IgD-negative memory B cell (primary cell): ENCODE results near the gene NAPB. TPM values are rescaled to one million over a fixed set of nuclear protein-coding genes. Genes with fewer than 3 reads are reported as not detected.
A peak's percentile ranks its signal among the peaks of the same experiment; 100 is the strongest.

Experiments
- H3K27ac Mint-ChIP-seq, 3 donors: one replicate each; pipeline ENCODE4 v1.8.0; 2020 to 2022; ENCODE audit warnings: mild to moderate bottlenecking in 3 of 3, mixed read lengths in 3 of 3, moderate library complexity in 1 of 3
- H3K27me3 Mint-ChIP-seq: one replicate; pipeline ENCODE4 v1.8.0; 2021; ENCODE audit warnings: mixed read lengths
- H3K36me3 Mint-ChIP-seq: one replicate; pipeline ENCODE4 v1.8.0; 2020; ENCODE audit warnings: mild to moderate bottlenecking, mixed read lengths
- H3K4me1 Mint-ChIP-seq, 3 donors: one replicate each; pipeline ENCODE4 v1.8.0; 2020 to 2022; ENCODE audit warnings: mixed read lengths in 3 of 3, mild to moderate bottlenecking in 1 of 3
- H3K4me3 Mint-ChIP-seq, 4 donors: one replicate each; pipeline ENCODE4 v1.8.0; 2020 to 2022; ENCODE audit warnings: mild to moderate bottlenecking in 4 of 4, mixed read lengths in 4 of 4, moderate library complexity in 3 of 4
- H3K9me3 Mint-ChIP-seq, 3 donors: one replicate each; pipeline ENCODE4 v1.8.0; 2020 to 2021; ENCODE audit warnings: mixed read lengths in 3 of 3, mild to moderate bottlenecking in 1 of 3
- polyA plus RNA-seq: library from polyadenylated mRNA; unstranded; fragments of 300-500 nt; fragmentation: Illumina TruSeq; gene quantifications from one replicate; pipeline ENCODE4 v1.2.3, GENCODE V29; 2021

The NAPB gene
- polyA plus RNA-seq, 1 donor from 2014 or later: 5.8 TPM

DNA sequence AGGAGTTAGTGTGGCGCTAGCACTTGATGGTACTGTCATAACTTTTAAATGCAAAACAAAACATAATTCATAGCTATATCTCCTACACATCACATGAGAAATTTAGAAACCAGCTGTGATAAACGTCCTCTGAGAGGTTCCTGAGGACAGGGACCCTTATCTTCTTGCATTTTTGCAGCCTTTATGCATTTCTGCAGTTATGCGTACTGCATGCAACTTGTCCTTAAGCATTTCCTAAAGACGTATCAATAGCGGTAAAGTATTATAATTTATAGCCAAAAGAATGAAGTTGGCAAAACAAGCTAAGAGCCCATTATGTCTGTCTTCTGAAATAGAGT, 1.7 kb downstream of the NAPB start:
- Mint-ChIP-seq H3K27ac (peak overlapping the region in 2 of 3 donors; percentile 52 to 89), H3K4me1 (peaks cover 12 to 33% (median 24%) of the 10 kb centered on the region in 3 donors), H3K4me3 (peak overlapping the region; percentile 90 to 95 (median 95)), H3K27me3 (peaks cover 3% of the 10 kb centered on the region), H3K36me3 (no peaks in the 10 kb centered on the region), H3K9me3 (no peaks in the 10 kb centered on the region)

DNA sequence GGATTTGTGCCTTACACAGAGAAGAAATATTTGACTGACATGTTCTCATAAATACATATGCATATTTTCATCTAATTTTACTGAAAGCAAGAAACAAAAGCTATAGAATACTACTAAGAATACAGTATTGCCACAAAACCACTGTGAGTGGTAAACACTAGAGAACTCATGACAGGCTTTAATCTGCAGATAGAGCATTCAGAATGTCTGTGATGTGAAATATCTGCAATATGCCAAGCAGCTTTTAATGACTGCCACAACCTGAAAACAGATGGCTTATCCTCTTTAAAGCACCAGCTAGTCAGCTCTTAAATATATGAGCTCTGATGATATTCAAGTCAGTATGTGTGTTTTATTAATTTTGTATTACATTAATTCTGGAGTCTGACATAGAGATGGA, 3.4 kb downstream of the NAPB start:
- peak overlapping the region in 1 of 4 donors; percentile 62 for H3K4me3 Mint-ChIP-seq
- peak overlapping the region in 1 of 3 donors; percentile 66 for H3K27ac Mint-ChIP-seq
- no peaks in the 10 kb centered on the region for H3K9me3 Mint-ChIP-seq
- H3K4me1 Mint-ChIP-seq: peaks cover 14 to 37% (median 24%) of the 10 kb centered on the region in 3 donors
- no peaks in the 10 kb centered on the region for H3K27me3 Mint-ChIP-seq
- no peaks in the 10 kb centered on the region for H3K36me3 Mint-ChIP-seq

DNA sequence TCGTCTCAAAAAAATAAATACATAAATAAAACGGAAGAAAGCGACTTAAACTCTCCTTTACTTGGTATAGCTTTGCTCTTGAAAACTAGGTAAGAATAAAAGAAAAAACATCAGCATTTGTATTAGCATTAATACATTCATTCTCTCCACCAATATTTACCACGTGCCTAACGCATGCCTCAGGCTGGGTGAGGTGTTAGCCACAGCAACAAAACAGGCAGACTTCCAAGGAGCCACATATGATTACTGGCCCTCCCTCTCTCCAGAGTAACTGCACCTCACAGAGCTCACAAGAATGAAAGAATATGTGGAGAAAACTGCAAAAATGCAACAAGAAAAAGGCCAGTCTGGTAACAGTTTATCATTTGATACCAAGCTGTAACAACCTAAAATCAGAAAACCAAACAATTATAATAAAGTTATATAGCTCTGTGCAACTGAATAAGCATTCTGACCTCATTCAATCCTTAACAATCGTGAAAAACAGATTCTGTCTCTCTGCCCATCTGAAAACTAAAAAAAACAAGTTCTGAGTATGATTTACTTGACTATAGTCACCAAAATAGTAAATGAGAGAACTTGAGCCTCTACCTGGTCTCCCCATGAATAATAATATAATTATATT, 5.2 kb downstream of the NAPB start:
- no peaks in the 10 kb centered on the region for H3K36me3 Mint-ChIP-seq
- no peaks in the 10 kb centered on the region for H3K9me3 Mint-ChIP-seq
- no peak overlapping the region for H3K27ac Mint-ChIP-seq
- no peaks in the 10 kb centered on the region for H3K27me3 Mint-ChIP-seq
- peaks cover 14 to 42% (median 22%) of the 10 kb centered on the region in 3 donors for H3K4me1 Mint-ChIP-seq
- peak overlapping the region in 1 of 4 donors; percentile 52 for H3K4me3 Mint-ChIP-seq

DNA sequence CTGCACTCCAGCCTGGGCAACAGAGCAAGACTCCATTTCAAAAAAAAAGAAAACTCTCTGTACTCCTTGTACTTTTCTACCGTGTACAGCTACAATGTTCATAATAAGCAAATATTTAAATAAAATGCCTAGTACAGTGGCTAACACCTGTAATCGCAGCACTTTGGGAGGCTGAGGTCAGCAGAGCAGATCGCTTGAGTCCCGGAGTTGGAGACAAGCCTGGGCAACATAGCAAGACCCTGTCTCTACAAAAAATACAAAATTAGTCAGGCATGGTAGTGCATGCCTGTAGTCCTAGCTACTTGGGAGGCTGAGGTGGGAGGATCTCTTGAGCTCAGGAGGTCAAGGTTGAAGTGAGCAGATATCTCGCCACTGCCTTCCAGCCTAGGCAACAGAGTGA, 5.7 kb downstream of the NAPB start:
- Mint-ChIP-seq H3K4me3 (no peak overlapping the region), H3K27ac (no peak overlapping the region), H3K27me3 (no peaks in the 10 kb centered on the region), H3K9me3 (no peaks in the 10 kb centered on the region), H3K4me1 (peaks cover 14 to 43% (median 22%) of the 10 kb centered on the region in 3 donors), H3K36me3 (no peaks in the 10 kb centered on the region)

DNA sequence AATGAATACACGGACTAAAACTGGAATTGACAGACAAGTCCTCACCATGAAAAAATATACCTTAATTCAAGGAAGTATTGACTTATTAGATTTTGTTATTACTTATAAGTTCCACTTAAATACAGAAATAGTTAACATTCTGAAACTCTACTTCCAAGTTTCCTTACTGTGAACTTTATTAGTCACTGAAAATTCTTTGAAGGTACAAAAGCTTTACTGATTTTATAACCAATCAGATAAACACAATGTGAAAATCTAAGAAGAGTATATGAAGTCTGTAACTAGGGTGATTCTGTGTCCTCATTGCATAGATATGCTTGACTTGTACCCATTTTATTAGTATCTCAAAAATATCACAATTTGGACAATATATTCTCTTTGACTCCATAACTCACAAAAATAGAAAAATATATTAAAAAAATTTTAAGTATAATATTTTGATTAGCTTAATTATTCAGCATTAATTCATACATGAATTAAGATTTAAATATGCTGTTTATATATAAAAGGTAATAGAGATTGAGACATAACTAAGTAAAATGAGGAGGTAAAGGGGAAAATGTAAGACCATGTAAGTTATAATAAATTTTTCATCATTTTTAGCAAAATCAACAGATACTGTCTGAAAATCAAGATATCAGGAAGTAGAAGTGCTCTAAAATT, 6.6 kb downstream of the NAPB start:
- H3K4me1 Mint-ChIP-seq: peaks cover 9 to 38% (median 20%) of the 10 kb centered on the region in 3 donors
- no peak overlapping the region for H3K27ac Mint-ChIP-seq

DNA sequence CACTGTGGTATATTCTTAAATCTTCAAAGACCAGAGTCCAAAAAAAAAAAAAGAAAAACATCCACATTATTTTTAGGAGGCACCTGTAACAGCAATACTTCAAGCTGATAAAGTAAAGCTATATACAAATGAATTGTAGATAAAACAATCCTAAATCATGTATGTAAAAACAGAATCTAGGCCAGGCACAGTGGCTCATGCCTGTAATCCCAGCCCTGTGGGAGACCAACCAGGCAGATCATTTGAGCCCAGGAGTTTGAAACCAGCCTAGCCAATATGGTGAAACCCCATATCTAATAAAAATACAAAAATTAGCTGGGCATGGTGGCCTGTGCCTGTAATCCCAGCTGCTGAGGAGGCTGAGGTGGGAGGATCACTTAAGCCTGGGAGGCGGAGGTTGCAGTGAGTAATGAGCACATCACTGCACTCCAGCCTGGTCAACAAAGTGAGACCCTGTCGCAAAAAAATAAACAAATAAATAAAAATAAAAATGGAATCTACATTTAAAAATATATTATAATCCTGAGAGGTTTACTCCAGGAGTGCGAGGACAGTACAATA, 7.3 kb downstream of the NAPB start:
- H3K9me3 Mint-ChIP-seq: no peaks in the 10 kb centered on the region
- no peak overlapping the region for H3K27ac Mint-ChIP-seq
- H3K4me3 Mint-ChIP-seq: no peak overlapping the region
- H3K36me3 Mint-ChIP-seq: no peaks in the 10 kb centered on the region
- peaks cover 3 to 31% (median 13%) of the 10 kb centered on the region in 3 donors for H3K4me1 Mint-ChIP-seq
- H3K27me3 Mint-ChIP-seq: no peaks in the 10 kb centered on the region

More for the DNA sequence above, 6.6 kb downstream of the NAPB start:
- Mint-ChIP-seq H3K36me3 (no peaks in the 10 kb centered on the region), H3K9me3 (no peaks in the 10 kb centered on the region), H3K4me3 (no peak overlapping the region), H3K27me3 (no peaks in the 10 kb centered on the region)

DNA sequence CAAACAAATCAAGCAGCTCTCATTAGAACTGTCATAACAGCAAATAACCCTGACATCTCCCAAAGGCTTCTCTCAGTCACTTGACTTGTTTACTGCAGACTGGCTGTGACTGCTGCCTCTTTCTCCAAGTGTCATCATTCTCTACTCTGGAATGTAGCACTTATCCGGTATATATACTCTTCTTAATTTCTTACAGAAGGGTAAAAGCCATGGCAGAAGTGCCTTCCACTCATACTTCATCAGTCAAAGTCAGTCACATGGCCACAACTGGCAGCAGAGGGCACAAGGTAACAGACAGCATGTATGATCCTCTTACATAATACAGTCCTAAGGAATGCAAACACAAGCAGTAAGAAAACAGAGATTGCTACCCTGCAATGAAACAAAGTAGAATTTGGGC, 9.3 kb downstream of the NAPB start:
- peaks cover 14 to 28% (median 21%) of the 10 kb centered on the region in 3 donors for H3K4me1 Mint-ChIP-seq
- no peaks in the 10 kb centered on the region for H3K36me3 Mint-ChIP-seq
- no peak overlapping the region for H3K4me3 Mint-ChIP-seq
- no peaks in the 10 kb centered on the region for H3K27me3 Mint-ChIP-seq
- no peak overlapping the region for H3K27ac Mint-ChIP-seq
- H3K9me3 Mint-ChIP-seq: no peaks in the 10 kb centered on the region

DNA sequence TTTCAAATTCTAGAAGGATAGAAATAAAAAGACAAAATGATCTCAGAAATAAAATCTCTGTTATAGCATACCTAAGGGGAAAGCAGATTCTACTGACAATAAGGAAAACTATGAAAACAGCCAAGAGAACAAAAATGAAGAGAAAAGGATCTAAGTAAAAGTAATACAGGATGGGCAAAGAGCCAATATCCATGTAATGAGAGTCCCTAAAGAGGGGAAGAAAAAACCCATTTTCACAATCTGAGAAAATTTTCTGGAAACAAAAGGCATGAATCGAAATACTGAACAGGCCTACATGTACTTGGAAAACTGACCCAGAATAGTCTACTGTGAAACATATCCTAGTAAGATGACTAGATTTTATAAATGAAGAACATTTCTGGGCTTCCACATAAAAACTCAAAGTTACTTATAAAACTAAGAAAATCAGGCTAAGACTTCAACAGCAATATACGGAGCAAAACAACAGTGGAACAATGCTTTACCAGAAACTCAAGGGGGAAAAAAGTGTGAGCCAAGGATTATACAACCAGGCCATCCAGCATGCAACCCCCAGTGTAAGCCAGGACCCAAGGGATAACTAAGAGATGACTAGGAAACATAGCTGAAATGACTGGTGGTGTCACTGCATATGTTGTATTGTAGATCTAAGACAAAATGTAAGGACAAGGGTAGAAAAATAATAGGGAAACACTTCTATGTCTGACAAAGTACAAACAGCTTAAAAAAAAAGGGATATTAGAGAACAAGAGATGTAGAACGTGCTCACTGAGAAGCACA, 10.2 kb downstream of the NAPB start:
- Mint-ChIP-seq H3K4me1 (peaks cover 13 to 27% (median 21%) of the 10 kb centered on the region in 3 donors), H3K36me3 (no peaks in the 10 kb centered on the region), H3K9me3 (no peaks in the 10 kb centered on the region), H3K4me3 (no peak overlapping the region), H3K27me3 (no peaks in the 10 kb centered on the region), H3K27ac (no peak overlapping the region)

DNA sequence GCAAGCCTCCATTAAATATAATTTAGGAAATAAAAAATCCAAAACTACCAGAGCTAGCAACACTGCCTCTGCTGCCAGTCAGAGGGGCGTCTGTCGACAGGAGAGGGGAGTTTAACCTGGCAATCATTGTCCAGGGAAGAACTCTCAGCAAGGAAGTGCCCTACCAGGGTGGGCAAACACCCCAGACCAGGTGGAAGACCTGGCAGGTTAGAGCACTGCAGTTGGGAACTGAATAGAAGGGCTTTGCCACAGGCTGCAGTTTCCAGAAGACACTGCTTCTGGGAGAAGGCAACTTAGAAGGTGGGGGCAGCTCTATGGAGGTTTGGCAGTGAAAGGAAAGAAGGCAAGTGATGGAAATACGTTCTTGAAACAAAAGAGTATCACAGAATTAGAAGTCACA, 11.5 kb downstream of the NAPB start:
- Mint-ChIP-seq H3K27ac (peak overlapping the region in 1 of 3 donors; percentile 13), H3K36me3 (no peaks in the 10 kb centered on the region), H3K4me3 (no peak overlapping the region), H3K4me1 (peaks cover 13 to 21% (median 18%) of the 10 kb centered on the region in 3 donors), H3K9me3 (no peaks in the 10 kb centered on the region), H3K27me3 (no peaks in the 10 kb centered on the region)

DNA sequence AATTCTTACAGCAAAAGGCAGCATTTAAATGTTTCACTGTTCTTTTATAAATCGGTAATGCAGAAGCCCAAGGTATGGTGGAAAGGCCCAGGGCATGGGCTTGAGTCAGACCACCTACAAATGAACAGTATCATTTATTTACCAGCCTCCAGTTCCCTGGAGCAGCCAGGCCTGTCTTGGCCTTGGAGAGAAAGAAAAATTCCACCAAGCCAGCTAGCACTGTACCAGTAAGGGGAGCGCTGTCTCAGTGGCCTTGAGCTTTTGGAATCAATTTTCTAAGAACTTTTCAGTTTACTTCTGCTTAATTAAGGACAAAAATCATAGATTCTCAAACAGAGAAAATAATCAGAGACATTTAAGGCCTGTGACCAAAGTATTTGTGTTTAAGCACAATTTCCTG, 12.3 kb downstream of the NAPB start:
- H3K4me1 Mint-ChIP-seq: peaks cover 14 to 25% (median 18%) of the 10 kb centered on the region in 3 donors
- H3K36me3 Mint-ChIP-seq: no peaks in the 10 kb centered on the region
- H3K4me3 Mint-ChIP-seq: no peak overlapping the region
- peak overlapping the region in 1 of 3 donors; percentile 90 for H3K27ac Mint-ChIP-seq
- H3K27me3 Mint-ChIP-seq: no peaks in the 10 kb centered on the region
- H3K9me3 Mint-ChIP-seq: no peaks in the 10 kb centered on the region

DNA sequence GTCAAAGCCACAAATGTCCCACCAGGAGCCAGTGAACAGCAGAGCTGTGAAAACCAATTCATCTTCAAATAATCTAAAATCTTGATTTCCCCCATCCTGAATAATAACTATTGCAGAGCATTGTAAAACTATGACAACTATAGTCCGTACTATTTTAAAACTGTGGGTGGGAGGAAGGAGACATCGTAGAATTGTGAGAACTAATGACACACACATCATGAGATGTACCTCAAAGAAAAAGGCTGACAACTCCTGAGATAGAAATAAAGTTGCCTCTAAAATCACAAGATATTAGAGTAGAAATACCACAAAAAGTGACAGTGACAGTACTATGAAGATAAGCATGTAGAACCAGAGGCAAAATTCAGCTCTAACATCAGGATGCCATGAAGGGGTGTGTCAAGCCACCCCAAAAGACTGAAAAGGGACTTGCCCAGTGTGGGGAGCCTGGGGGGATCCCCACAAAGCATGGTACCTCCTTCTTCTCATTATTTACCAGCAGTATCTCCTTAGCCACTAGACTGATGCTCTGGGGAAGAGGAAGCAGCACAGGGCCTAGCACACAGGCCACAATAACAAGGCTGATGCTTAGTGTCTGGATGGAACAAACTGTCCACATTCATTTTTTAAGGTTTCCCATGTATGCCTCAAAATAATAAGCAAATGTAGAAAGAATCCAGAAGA, 13.4 kb downstream of the NAPB start:
- H3K4me1 Mint-ChIP-seq: peaks cover 12 to 21% (median 18%) of the 10 kb centered on the region in 3 donors
- H3K36me3 Mint-ChIP-seq: no peaks in the 10 kb centered on the region
- peak overlapping the region; percentile 33 to 90 (median 81) for H3K27ac Mint-ChIP-seq
- no peaks in the 10 kb centered on the region for H3K27me3 Mint-ChIP-seq
- H3K9me3 Mint-ChIP-seq: no peaks in the 10 kb centered on the region
- H3K4me3 Mint-ChIP-seq: peak overlapping the region in 1 of 4 donors; percentile 57

DNA sequence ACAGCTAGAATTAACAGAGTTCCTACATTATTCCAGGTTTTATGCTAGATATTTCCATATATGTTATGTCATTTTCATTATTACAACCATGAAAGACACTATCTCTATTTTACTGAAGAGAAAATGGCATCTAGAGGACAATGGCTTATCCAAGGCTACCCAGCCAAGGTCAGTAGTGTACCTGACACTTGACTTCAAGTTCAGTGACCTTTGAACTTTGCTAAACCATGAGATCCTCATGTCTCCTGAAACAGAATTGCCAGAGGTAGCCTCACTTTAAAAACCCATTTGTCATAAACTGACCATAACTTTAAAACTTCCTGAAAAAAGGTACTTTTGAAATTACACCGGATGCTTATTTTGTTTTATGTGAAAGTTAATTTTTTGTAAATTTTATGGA, 14.4 kb downstream of the NAPB start:
- Mint-ChIP-seq H3K36me3 (no peaks in the 10 kb centered on the region), H3K4me1 (peaks cover 12 to 21% (median 18%) of the 10 kb centered on the region in 3 donors)

DNA sequence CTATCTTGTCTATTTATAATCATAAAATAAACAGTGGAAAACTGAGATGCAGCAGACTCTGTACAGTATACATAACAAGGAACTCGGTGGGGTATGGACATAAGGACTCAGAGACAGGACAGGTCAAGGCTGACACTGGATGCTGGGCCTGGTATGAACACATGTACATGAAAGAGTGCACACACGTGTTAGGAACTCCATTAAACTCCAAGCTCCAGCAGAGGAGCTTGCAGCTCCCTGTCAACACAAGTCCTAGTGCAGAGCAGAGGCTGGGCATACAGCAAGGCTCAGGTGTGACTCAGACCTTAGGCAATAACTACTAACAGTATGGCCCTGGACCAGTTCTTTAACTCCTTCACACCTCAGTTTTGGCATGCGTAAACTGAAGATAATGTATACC, 17.1 kb downstream of the NAPB start:
- no peaks in the 10 kb centered on the region for H3K9me3 Mint-ChIP-seq
- H3K36me3 Mint-ChIP-seq: peaks cover under 1% of the 10 kb centered on the region
- H3K4me1 Mint-ChIP-seq: peaks cover 14 to 17% (median 14%) of the 10 kb centered on the region in 3 donors
- no peaks in the 10 kb centered on the region for H3K27me3 Mint-ChIP-seq
- peak overlapping the region in 1 of 3 donors; percentile 13 for H3K27ac Mint-ChIP-seq
- no peak overlapping the region for H3K4me3 Mint-ChIP-seq

More for the DNA sequence above, 14.4 kb downstream of the NAPB start:
- H3K4me3 Mint-ChIP-seq: no peak overlapping the region
- H3K27me3 Mint-ChIP-seq: no peaks in the 10 kb centered on the region
- no peaks in the 10 kb centered on the region for H3K9me3 Mint-ChIP-seq
- peak overlapping the region in 1 of 3 donors; percentile 90 for H3K27ac Mint-ChIP-seq

DNA sequence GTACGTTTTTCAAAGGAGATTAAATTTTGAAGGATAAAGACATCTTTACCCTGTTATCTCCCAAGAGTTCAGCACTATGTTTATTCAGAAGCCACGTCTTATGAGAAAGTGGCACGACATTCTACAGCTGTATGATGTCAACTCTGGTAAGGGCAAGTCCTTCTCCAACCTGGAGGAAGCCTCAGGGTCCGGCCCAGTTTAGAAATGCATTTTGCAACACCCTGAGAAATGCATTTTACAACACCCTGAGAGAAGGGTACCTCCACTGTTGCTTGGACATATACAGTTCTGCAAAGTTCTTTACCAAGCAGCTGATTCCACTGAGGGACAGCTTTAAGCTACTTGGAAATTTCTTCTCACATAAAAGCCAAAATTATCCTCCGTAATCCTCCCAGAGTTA, 17.5 kb downstream of the NAPB start:
- peaks cover 2% of the 10 kb centered on the region for H3K36me3 Mint-ChIP-seq
- no peaks in the 10 kb centered on the region for H3K9me3 Mint-ChIP-seq
- H3K4me1 Mint-ChIP-seq: peaks cover 14 to 17% (median 14%) of the 10 kb centered on the region in 3 donors
- no peaks in the 10 kb centered on the region for H3K27me3 Mint-ChIP-seq
- H3K27ac Mint-ChIP-seq: no peak overlapping the region
- H3K4me3 Mint-ChIP-seq: no peak overlapping the region
